ENCODE data around the gene RNF125.
"Not testable (repeated sequence)": the region's sequence is repeated elsewhere in the genome, so short reads cannot be mapped to it uniquely, and the experiment has no call there.

Gene RNF125

DNA sequence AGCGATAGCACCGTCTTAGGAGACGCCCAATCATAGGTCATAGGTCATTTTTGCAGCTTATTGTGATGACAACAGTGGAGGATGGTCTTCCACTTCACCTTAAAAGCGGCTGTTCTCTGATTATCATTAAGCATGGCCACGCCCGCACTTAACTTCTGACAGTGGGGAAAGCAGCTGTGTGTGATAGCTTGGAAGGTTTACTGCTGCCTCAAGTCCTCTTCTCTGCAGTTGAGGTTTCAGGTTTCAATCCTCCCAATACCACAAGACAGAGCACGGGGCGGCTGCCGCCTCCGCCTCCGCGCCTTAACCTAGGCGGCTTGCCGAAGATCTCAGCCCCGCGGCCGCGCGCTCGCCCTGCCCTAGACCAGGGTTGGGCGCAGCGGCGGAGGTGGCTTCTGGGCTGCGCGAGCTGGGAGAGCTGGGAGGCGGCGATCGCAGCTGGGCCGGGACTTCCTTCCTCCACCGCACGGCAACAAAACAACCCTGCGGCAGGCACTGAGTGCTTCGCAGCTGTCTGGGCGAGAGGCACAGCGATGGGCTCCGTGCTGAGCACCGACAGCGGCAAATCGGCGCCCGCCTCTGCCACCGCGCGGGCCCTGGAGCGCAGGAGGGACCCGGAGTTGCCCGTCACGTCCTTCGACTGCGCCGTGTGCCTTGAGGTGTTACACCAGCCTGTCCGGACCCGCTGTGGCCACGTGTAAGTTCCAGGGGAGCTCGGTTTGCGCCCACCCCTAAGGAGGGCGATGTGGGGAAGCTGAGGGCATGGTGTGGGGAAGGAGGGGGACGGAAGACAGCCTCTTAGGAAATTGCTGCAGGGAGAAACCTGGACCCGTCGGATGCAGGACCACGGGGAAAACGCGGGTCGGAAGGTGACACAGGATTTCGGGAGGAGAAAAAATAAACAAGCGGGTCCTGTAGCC lies at the start of gene RNF125:
TSS of gene RNF125 (plus strand) at position 495 of the 920 bp plus-strand sequence. CDS start at position 534, 39 bp downstream.
- peak; percentile 54 for DNase-seq

DNA sequence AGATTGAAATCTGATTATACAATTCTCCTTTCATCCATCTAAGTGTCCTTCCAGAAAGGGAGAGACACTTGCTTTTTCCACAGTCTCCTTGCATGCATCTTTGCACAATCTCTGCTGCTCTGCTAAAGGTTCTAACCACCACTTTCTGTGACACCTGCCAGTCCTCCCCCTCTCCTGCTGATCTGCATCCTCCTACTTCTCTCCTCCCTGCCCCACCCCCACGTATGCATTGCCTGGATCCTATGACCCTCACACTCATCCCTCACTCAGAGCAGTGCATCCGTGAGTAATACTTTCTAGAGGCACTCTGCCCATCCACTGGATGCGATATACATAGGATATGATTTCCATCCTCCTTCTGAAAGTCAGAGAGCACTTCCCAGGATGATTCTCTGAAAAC lies 48.0 kb upstream of the RNF125 start:
- no peak for DNase-seq

DNA sequence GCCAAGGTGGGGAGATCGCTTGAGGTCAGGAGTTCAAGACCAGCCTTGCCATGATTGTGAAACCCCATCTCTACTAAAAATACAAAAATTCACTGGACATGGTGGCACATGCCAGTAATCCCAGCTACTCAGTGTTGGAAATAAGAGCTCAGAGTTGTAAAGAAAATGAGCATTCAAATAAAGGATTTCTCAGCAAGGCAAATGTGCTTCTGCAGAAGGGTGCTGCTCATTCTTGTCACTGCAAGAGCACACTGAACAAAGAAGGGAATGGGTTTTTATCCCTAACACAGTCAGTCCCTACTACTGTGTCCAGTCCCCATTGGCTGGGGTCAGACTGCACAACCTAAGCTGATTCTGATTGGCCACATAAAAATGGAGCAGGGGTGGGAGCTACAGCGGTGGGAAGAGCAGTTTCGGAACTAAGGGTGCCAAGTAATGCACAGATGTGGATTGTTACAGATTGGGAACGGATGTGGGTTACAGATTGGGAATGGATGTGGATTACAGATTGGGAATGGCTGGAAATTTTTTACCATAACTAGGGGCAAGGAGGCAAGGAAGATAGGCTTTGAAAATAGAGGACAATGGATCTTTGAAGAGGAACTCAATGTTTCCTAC lies 44.6 kb upstream of the RNF125 start:
- DNase-seq: no peak

DNA sequence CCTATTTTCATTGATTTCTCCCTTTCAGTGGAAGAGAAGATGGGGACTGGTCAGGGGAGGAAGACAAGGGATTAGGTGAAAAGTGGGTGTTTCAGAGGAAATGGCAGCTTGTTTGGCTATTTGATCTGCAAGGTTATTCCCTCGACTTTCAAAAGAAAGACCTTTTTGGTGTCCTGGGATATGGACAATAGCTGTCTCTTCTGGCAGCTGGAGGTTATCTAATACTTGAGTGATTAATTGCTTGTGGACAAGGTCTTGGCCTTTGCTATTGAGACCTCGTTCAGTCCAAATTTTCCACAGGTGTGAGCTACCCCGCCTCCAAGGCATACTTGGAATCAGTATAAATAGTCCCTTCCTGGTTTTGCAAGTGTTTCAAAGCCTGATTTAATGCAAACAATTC lies 42.4 kb upstream of the RNF125 start:
- DNase-seq: no peak

DNA sequence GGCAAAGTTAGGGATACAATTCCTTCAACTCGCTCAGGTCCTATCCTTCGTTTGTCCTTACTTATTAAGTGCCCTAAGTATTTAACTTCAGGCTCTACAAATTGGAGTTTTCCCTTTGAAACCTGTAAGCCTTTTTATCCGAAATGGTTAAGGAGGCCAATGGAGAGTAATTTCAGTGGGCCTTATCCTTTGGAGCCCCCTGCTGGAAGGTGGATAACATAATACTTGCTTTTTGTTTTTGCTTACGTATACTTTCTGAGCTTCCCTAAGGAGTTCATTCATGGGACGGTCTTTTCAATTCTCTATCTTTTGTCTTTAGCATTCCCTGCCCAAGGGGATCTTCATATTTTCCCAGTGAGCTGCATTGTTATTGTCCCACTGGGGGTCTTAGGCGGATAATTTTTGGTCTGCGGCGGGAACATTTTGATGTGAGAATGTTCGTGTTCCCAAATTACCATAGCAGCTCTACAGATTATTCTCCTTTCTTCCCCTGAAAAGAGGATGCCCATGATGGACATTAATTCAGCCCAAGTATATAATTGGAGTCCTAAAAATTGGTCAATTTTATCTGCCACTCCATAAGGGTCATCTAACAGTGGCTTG lies 41.3 kb upstream of the RNF125 start:
- peak; percentile 7 for DNase-seq

DNA sequence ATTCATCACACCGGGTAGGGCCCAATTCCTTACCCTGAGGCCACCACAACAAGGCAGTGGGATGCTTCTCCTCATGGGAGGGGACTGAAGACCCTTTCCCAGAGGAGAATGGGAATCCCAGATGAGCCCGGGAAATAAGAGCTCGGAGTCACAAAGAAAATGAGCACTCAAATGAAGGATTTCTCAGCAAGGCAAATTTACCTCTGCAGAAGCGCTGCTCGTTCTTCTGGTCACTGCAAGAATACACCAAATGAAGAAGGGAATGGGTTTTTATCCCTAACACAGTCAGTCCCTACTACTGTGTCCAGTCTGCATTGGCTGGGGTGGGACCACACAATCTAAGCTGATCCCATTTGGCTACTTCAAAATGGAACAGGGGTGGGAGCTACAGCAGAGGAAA lies 40.0 kb upstream of the RNF125 start:
- DNase-seq: no peak

DNA sequence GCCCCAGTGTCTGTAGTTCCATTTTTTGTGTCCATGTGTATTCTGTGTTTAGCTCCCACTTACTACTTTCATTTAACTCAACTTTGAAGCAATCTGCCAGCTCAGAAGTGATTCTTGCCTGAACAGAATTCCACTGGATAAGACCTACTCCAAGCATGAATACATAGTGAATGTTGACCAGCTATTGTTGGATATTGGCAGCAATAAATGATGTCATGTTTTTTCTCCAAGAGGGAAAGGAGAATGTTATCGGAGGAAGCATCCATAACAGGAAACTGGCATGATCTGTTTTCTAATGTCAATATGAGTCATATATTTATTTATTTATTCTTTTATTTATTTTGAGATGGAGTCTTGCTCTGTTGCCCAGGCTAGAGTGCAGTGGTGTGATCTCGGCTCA lies 38.9 kb upstream of the RNF125 start:
- no peak for DNase-seq

DNA sequence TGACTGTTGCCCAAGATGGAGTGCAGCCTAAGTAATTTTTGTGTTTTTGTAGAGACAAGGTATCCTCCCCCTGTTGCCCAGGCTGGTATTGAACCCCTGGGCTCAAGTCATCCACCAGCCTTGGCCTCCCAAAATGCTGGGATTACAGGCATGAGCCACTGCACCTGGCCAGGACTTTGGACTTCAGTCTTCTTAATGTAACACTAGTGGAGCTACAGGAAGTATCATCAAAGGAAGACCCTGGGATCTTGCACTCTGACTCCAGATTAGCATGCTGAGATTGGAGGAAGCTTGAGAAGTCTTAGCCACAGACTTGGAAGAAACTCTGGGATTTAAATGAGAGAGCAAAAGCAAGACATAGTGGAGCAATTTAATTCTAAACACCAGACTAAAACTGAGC lies 37.8 kb upstream of the RNF125 start:
- DNase-seq: no peak

DNA sequence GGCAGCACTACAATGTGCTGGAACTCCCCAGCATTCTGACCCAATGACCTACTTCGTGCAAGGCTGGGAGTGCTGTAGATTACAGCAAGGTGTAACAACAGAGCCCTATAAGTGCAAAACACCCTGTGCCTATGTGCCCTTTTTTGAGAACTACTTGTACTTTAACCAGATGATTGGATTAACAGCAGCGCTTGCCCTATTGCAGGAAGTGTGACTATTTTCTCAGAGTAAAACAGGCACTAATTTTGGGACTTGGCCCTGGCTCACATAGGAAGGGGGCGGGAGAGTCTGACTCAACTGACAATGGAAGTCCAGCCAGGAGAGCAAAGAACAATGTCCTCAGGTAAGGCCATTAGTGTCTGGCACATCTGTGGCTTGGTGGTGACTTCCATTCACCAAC lies 35.6 kb upstream of the RNF125 start:
- no peak for DNase-seq

DNA sequence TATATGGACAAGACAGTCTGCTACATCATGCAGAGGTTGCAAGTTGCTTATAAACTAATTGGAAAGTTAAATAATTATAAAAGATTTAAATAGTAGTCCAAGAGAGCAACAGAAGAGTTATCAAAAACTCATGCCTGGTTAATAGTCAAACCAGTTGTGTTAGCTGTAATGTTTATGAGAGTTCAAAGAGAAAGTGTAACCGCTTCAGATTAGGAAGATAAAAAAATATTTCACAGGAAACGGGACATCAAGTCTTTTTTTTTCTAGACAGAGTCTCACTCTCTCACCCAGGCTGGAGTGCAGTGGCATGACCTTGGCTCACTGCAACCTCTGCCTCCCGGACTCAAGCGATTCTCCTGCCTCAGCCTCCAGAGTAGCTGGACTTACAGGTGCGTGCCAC lies 34.6 kb upstream of the RNF125 start:
- no peak for DNase-seq

DNA sequence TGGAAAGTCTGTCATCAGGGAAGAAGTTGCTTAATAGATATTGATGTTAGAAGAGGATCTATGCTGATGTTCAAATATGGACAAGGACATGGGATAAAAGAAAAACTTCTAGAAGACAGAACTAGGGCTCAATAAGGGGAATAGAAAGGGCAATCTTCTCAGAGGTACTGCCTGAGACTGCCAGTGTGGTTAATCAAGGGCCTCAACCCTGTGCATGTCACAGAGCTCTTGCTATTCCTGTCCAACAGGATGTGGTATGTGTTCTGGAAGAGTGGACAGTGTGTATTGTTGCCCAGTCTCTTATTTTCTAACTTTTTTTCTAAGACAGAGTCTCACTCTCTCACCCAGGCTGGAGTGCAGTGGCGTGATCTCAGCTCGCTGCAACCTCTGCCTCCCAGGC lies 27.8 kb upstream of the RNF125 start:
- no peak for DNase-seq

DNA sequence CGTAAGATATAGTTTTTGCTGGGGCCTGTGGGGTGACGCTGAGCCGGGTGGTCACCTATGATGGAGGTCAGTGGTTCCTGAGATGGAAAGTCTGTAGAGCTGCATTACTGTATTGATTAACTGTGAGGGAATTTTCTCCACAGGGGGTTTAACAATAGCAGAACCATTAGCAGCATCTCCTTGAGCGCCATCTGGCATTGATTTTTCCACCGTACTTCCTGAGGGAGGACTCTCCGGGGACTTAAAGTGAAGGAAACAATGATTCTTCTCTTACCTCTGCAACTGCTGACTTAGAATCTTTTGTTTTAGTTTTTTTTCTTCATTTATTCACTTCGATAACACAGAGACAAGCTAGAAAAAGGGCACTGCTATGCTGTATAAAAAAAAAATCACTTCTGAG lies 22.6 kb upstream of the RNF125 start:
- DNase-seq: no peak

DNA sequence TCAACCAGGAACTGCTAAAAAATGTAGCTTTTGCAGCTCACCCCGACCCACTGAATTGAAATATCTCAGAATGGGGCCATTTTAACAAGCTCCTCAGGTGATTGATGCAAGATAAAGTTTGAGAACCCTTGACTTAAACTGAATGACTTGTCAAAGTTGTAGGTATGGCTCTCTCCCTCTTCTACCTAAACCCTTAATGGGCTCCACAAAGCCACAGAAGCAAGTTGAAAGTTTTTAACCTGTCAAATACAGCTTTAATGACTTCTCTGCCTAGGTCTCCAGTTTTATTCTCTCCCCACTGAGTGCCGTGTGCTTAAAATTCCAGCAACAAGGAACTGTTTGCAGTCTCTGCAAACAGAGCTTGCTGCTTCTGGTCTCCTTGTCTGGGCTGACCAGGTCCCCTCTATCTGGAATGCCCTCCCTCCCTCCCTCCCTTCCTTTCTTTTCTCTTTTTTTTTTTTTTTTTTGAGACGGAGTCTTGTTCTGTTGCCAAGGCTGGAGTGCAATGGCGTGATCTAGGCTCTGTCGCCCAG lies 19.7 kb upstream of the RNF125 start:
- no peak for DNase-seq

DNA sequence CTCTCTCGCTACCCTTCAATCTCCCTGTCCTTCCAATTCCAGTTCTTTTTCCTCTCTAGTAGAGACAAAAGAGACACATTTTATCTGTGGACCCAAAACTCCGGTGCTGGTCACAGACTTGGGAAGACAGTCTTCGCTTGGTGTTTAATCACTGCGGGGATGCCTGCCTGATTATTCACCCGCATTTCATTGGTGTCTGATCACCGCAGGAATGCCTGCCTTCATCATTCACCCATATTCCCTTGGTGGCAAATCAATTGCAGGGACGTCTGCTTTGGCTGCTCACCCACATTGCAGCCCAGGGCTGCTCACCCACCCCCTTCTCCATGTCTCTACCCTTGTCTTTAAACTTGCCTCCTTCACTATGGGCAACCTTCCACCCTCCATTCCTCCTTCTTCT lies 17.5 kb upstream of the RNF125 start:
- not testable (repeated sequence) for DNase-seq

DNA sequence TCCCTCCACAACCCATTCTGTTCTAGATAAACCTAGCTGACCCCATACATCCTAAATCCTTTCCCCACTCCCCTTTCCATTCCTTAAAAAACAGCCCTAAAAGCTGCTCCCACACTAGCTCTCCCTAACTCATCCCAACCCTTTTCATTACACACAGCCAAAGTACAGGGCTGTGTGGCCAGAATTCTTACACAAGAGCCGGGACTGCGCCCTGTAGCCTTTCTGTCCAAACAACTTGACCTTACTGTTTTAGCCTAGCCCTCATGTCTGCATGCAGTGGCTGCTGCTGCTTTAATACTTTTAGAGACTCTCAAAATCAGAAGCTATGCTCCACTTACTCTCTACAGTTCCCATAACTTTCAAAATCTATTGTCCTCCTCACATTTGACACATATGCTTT lies 14.8 kb upstream of the RNF125 start:
- DNase-seq: not testable (repeated sequence)

DNA sequence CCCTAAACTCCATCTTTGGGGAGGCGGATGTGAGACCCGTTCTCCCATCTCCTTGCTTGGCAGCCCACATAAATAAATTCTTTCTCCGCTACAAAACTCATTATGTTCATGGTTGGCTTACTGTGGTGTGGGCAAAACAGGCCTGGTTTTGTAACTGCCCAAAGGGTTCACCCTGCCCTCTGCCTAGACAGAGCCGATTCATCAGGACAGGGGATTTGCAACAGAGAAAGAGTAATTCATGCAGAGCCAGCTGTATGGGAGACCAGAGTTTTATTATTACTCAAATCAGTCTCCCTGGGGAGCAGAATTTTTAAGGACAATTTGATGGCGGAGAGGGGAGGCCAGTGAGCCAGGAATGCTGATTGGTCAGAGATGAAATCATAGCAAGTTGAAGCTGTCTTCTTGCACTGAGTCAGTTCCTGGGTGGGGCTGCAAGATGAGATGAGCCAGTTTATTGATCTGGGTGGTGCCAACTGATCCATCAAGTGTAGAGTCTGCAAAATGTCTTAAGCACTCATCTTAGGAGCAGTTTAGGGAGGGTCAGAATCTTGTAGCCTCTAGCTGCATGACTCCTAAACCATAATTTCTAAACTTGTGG lies 8.4 kb upstream of the RNF125 start:
- DNase-seq: no peak

DNA sequence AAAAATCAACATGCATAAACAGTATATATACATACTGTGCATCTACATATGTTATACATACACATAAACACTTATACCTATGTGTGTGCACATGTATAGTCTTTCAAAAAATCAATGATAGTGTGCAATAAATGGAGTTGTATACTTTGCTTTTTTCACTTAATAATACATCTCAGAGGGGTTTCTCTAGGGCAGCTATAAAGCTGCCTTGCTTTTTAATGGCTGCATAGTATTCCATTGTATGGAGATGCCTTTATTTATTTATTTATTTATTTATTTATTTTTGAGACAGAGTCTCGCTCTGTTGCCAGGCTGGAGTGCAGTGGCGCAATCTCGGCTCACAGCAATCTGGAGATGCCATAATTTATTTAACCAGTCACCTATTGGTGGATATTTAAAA lies 7.4 kb upstream of the RNF125 start:
- DNase-seq: no peak

DNA sequence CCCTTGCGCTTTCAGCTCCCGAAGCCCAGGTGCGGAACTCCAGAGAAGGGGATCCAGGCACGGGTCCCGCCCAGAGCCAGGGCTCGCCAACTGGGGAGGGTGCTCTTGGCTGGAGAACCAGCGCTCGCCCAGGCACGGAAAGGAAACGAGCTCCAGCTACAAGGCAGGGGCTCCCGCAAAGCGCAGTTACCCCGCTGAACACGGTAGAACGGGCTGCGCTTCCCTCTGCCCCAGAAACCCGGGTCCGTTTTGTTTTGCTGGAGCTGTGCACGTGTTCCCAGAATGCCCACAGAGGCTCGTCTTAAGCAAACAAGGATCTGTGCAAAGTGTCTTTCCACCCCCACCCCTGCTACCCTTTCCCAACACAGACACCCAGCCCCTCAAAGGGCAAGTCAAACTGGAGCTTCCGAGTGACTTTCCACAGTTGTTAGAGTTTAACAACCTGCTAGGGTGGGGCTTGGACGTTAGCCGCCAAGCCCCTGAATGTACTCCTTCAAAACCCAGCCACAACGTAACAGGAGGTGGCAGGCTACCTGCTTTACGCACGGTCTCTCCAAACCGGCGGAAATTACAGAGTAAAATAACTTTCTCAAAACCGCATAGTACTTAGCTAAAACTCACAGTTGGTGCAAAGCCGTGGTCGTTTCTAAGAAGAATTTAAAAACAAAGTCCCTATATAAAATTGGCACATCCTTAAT lies 775 bp downstream of the RNF125 start:
- no peak for DNase-seq

DNA sequence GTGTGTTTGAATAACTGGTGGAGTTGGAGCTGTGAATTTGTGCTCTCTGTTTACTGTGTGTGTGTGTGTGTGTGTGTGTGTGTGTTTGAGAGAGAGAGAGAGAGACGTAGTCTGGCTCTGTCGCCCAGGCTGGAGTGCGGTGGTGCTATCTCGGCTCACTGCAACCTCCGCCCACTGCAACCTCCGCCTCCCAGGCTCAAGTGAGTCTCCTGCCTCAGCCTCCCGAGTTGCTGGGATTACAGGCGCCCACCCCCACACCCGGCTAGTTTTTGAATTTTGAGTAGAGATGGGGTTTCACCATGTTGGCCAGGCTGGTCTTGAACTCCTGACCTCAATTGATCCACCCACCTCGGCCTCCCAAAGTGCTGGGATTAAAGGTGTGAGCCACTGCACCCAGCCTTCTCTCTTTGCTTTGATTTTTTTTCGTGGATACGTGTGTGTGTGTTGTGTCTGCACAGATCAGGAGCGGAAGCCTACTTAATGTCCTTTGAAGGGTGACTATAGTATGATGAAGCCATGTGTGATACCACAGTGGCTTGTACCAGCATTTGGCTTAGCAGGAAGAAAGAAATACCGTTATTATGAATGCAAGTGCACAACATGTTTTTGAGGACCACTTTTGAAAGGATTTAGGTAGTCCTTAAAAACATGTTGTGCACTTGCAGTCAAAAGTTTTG lies 1.5 kb downstream of the RNF125 start:
- not testable (repeated sequence) for DNase-seq

DNA sequence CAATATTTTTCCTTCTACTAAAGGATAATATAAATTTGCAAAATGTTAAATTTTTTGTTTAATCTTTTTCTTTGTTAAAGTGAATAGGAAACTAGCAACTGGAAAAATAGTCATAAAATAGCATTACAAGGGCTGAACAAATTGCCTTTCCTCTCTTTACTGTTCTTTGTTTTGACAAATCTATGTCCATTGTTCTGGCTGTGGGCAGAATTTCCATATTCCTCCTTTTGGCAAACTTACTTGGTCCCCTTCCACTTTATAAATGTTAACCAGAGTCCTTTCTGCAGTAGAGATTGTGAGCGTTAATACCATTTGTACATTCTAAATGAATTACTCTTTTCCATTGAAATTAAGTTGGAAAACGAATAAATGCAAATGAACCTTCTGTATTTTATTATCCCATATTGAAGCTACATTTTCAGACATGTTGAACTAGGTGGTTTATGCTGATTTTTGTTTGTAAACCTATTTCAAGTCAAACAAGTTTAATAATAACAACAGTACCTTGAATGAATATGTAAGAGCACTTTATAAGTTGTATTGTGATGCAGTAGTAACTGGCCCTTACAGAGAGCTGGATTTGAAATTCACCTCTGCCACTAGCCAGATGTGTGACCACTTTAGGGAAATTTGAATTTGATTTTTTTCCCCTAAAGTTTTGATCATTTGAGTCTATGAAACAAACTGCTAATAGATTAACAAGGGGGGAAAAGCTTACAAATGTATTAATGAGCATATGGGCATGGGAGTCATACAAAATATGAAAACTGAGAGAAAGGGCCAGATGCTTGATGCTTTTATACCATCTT lies 3.3 kb downstream of the RNF125 start:
- DNase-seq: no peak

DNA sequence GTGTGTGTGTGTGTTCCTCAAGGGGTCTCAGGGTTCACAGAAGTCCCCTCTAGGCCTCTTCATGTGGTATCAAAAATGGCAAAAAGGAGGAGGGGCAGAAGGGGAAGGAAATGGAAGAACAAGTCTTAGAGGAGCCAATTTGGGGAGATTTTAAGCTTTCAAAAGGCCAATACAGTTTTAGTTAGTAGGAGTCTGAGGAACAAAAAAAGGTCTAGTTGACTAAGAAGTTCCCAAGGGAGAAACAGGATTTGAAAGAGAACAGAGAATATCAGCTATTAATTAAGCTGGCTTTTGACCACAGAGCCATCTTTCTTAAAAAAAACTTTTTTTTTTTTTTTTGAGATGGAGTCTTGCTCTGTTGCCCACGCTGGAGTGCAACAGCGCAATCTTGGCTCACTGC lies 7.1 kb downstream of the RNF125 start:
- DNase-seq: no peak

All from NCI-H1048 (cell line).